Hepatocyte (in vitro differentiated cells): ENCODE data around the gene TMC2. TPM values are rescaled to one million over a fixed set of nuclear protein-coding genes. Genes with fewer than 3 reads are reported as not detected.
"Not testable (repeated sequence)": the region's sequence is repeated elsewhere in the genome, so short reads cannot be mapped to it uniquely, and the experiment has no call there.

ENCODE experiments used
- DNase-seq: peaks from one replicate; pipeline ENCODE4 v3.0.0-alpha.2; 2016; ENCODE audit warnings: low spot score
- H2AFZ ChIP-seq: fragments of 200-600 bp; sonication (generic); 2 replicates; pipeline ENCODE4 v1.6.0; 2016; ENCODE audit warnings: antibody characterized with exemption, mild to moderate bottlenecking
- H3K27ac ChIP-seq: fragments of 200-600 bp; sonication (generic); 2 replicates; pipeline ENCODE4 v1.5.1; 2016; ENCODE audit warnings: mild to moderate bottlenecking
- H3K27me3 ChIP-seq: fragments of 200-600 bp; sonication (generic); 2 replicates; pipeline ENCODE4 v1.6.1; 2016
- H3K36me3 ChIP-seq: fragments of 200-600 bp; sonication (generic); replicated peaks from 2 replicates; pipeline ENCODE4 v1.5.1; 2016; ENCODE audit warnings: low read depth; ENCODE audit not compliant: insufficient read depth
- H3K4me1 ChIP-seq: fragments of 200-600 bp; sonication (generic); 2 replicates; pipeline ENCODE4 v1.5.1; 2016; ENCODE audit warnings: mild to moderate bottlenecking, moderate library complexity; ENCODE audit not compliant: insufficient read depth
- H3K4me2 ChIP-seq: fragments of 200-600 bp; sonication (generic); 2 replicates; pipeline ENCODE4 v1.6.0; 2016
- H3K4me3 ChIP-seq: fragments of 200-600 bp; sonication (generic); 2 replicates; pipeline ENCODE4 v1.5.1; 2016; ENCODE audit warnings: mild to moderate bottlenecking
- H3K79me2 ChIP-seq: fragments of 200-600 bp; sonication (generic); 2 replicates; pipeline ENCODE4 v1.6.0; 2017; ENCODE audit warnings: mild to moderate bottlenecking
- H3K9me2 ChIP-seq: fragments of 200-600 bp; sonication (generic); replicated peaks from 2 replicates; pipeline ENCODE4 v1.6.0; 2017; ENCODE audit warnings: mild to moderate bottlenecking; ENCODE audit not compliant: insufficient read depth
- H3K9me3 ChIP-seq: fragments of 200-600 bp; sonication (generic); 2 replicates; pipeline ENCODE4 v1.5.1; 2016; ENCODE audit warnings: low read depth, mild to moderate bottlenecking
- H4K20me1 ChIP-seq: fragments of 200-600 bp; sonication (generic); 2 replicates; pipeline ENCODE4 v1.6.0; 2016; ENCODE audit warnings: mild to moderate bottlenecking; ENCODE audit not compliant: insufficient read depth, poor library complexity, severe bottlenecking
- CTCF ChIP-seq: fragments of 200-600 bp; sonication (generic); IDR thresholded peaks from 2 replicates; pipeline ENCODE4 v1.5.1; 2016; ENCODE audit warnings: antibody characterized with exemption, mild to moderate bottlenecking; ENCODE audit not compliant: poor library complexity
- EZH2 ChIP-seq: fragments of 200-600 bp; sonication (generic); IDR thresholded peaks from 2 replicates; pipeline ENCODE4 v1.6.1; 2016; ENCODE audit warnings: antibody characterized with exemption, mild to moderate bottlenecking, borderline replicate concordance
- EZH2phosphoT487 ChIP-seq: fragments of 200-600 bp; sonication (generic); IDR thresholded peaks from one replicate; pipeline ENCODE4 v1.6.1; 2018; ENCODE audit warnings: antibody characterized with exemption, mild to moderate bottlenecking, low read depth, moderate library complexity; ENCODE audit not compliant: unreplicated experiment, severe bottlenecking
- WGBS: methylation state at CpG from one replicate; pipeline ENCODE4 v1.1.6; 2016; ENCODE audit warnings: low lambda C conversion rate; ENCODE audit errors: missing lambda C conversion rate; 5-methylcytosine and 5-hydroxymethylcytosine counted together
- polyA plus RNA-seq: library from polyadenylated mRNA; unstranded; fragments of >200 nt; fragmentation: Nextera tagmentation; extraction: Ambion mirVana; gene quantifications from 2 replicates; pipeline ENCODE4 v1.2.1, GENCODE V29; 2016
- total RNA-seq: library from RNA; depleted of rRNA; stranded (reverse); fragments of >200 nt; gene quantifications from 2 replicates; pipeline ENCODE4 v1.2.3, GENCODE V29; 2014

TMC2 gene
- total and polyA plus RNA-seq, 2 experiments from 2014 or later: not detected

GRCh38 chr20:2671977-2672376 lies 135.6 kb downstream of the TMC2 start:
- WGBS: 32% methylated on average over 4 of the region's 4 CpGs
- no peaks in the 10 kb centered on the region for H3K9me2 ChIP-seq

DNA sequence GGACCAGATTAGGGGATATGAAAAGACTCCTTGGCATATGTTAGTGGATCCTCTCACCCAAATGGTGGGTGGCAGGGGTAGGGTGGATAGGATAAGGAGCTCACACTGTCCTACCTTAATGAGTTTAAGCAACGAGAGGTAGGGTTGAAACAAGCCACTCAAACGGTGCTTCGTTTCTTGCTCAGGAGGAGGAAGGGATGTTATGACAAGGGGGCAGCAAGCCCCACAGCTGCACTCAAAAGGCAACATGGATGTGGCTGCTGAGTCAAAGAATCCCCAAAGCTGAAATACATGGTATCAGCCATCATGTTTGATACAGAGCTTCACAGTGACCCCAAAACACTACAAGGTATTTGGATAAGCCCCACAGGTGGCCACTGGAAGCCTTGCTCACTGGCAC lies 136.1 kb downstream of the TMC2 start:
- H3K4me3 ChIP-seq: no peak overlapping the region
- no peak overlapping the region for H3K27ac ChIP-seq
- no peaks in the 10 kb centered on the region for H3K27me3 ChIP-seq
- 74% methylated on average over 3 of the region's 3 CpGs for WGBS
- no peaks in the 10 kb centered on the region for H3K9me2 ChIP-seq
- H3K4me2 ChIP-seq: no peak overlapping the region
- no peaks in the 10 kb centered on the region for H4K20me1 ChIP-seq
- H3K79me2 ChIP-seq: no peaks in the 10 kb centered on the region
- no peaks in the 10 kb centered on the region for H3K4me1 ChIP-seq
- no peaks in the 10 kb centered on the region for H3K36me3 ChIP-seq
- no peak for TF ChIP-seq EZH2phosphoT487
- TF ChIP-seq CTCF: no peak
- no peak for TF ChIP-seq EZH2
- H2AFZ ChIP-seq: no peak overlapping the region
- no peaks in the 10 kb centered on the region for H3K9me3 ChIP-seq
- no peak for DNase-seq

More at GRCh38 chr20:2671977-2672376, 135.6 kb downstream of the TMC2 start:
- Histone ChIP-seq H3K79me2 (no peaks in the 10 kb centered on the region), H3K9me3 (no peaks in the 10 kb centered on the region), H4K20me1 (no peaks in the 10 kb centered on the region), H3K36me3 (no peaks in the 10 kb centered on the region), H3K4me1 (no peaks in the 10 kb centered on the region), H3K4me3 (no peak overlapping the region), H3K27me3 (no peaks in the 10 kb centered on the region), H2AFZ (no peak overlapping the region), H3K4me2 (no peak overlapping the region), H3K27ac (no peak overlapping the region)
- no peak for TF ChIP-seq EZH2
- no peak for TF ChIP-seq EZH2phosphoT487
- DNase-seq: no peak

DNA sequence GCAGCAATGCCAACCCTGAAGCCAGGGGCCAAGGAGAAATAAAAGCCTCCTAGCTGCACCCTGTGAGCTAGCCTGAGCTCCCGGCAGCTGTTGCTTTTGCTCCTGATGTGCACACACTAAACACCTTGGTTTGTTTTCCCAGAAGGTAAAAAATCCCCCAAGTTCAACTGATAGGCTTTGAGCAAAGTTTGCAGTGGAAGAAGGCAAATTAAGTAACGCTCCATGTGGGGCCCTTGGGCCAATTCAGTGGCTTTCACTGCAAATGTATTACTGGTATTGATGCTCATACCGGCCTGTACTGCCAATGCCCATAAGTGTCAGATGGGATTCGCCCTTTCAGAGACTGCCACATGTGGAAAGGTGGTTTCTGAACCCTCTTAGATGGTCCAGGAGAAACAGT lies 137.1 kb downstream of the TMC2 start:
- Histone ChIP-seq H3K27me3 (no peaks in the 10 kb centered on the region), H3K4me3 (no peak overlapping the region), H3K4me2 (no peak overlapping the region), H3K4me1 (no peaks in the 10 kb centered on the region), H4K20me1 (no peaks in the 10 kb centered on the region), H3K79me2 (no peaks in the 10 kb centered on the region), H3K36me3 (no peaks in the 10 kb centered on the region), H3K9me3 (no peaks in the 10 kb centered on the region), H3K27ac (no peak overlapping the region), H2AFZ (no peak overlapping the region), H3K9me2 (no peaks in the 10 kb centered on the region)
- TF ChIP-seq EZH2phosphoT487: no peak
- TF ChIP-seq EZH2: no peak
- no peak for TF ChIP-seq CTCF
- WGBS: 94% methylated on average over 4 of the region's 4 CpGs
- DNase-seq: no peak

DNA sequence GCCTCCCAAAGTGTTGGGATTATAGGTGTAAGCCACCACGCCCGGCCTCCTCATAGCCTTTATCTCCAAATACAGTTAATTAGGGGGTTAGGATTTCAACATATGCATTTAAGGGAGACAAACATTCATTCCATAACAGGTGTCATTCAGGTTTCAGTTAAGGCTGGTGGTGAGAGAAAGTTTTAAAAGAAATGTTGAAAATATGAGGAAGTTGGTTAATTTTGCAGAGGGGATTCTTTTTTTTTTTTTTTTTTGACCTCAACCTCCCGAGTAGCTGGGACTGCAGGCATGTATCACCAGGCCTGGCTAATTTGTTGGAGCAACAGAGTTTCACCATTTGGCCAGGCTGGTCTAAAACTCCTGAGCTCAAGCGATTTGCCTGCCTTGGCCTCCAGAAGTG lies 143.7 kb downstream of the TMC2 start:
- H3K27ac ChIP-seq: no peak overlapping the region
- 82% methylated on average over 4 of the region's 4 CpGs for WGBS
- H3K79me2 ChIP-seq: no peaks in the 10 kb centered on the region

GRCh38 chr20:2682040-2682439 lies 145.7 kb downstream of the TMC2 start:
- not testable (repeated sequence) for H3K9me2 ChIP-seq, H3K4me3 ChIP-seq, H3K9me3 ChIP-seq, H4K20me1 ChIP-seq, DNase-seq, H3K27ac ChIP-seq, H3K36me3 ChIP-seq, H3K79me2 ChIP-seq, H3K4me1 ChIP-seq, H2AFZ ChIP-seq, H3K4me2 ChIP-seq
- H3K27me3 ChIP-seq: peaks cover 20% of the 10 kb centered on the region
- 72% methylated on average over 3 of the region's 3 CpGs for WGBS

More for the DNA sequence above, 143.7 kb downstream of the TMC2 start:
- TF ChIP-seq CTCF: no peak
- TF ChIP-seq EZH2phosphoT487: no peak
- no peak for TF ChIP-seq EZH2
- H3K9me3 ChIP-seq: no peaks in the 10 kb centered on the region
- H3K27me3 ChIP-seq: peaks cover 2% of the 10 kb centered on the region
- no peak overlapping the region for H3K4me3 ChIP-seq
- H3K9me2 ChIP-seq: no peaks in the 10 kb centered on the region
- DNase-seq: no peak
- H2AFZ ChIP-seq: no peak overlapping the region
- no peaks in the 10 kb centered on the region for H3K4me1 ChIP-seq
- no peak overlapping the region for H3K4me2 ChIP-seq
- no peaks in the 10 kb centered on the region for H4K20me1 ChIP-seq
- H3K36me3 ChIP-seq: no peaks in the 10 kb centered on the region

DNA sequence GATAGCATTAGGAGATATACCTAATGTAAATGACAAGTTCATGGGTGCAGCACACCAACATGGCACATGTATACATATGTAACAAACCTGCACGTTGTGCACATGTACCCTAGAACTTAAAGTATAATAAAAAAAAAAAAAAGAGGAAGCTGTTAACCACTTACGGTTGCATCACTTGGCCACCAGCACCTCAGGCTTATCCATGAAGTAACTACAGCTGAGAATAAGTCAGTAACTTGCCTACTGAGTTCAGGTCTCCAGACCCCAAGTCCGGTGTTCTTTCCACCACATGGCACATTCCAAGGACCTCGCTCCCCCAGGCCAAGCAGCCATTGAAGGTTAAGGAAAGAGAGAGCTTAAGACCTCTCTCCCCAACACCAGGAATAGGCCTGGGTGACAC lies 148.4 kb downstream of the TMC2 start:
- not testable (repeated sequence) for H3K4me3 ChIP-seq, H2AFZ ChIP-seq, H3K9me3 ChIP-seq, H4K20me1 ChIP-seq, DNase-seq, H3K27ac ChIP-seq, H3K4me1 ChIP-seq, H3K79me2 ChIP-seq, H3K9me2 ChIP-seq, H3K36me3 ChIP-seq, H3K4me2 ChIP-seq
- H3K27me3 ChIP-seq: peaks cover 29% of the 10 kb centered on the region
- 94% methylated on average over 4 of the region's 4 CpGs for WGBS
